Brain microvascular endothelial cell (primary cell): ENCODE data around the gene RASL11B.

Experiments
- DNase-seq: peaks from one replicate; pipeline ENCODE4 v3.0.0-alpha.2; 2020
- H3K27ac ChIP-seq: fragments of 250-450 bp; sonication (Bioruptor Pico); 2 replicates; pipeline ENCODE4 v1.5.1; 2020; ENCODE audit warnings: mild to moderate bottlenecking, moderate library complexity
- H3K27me3 ChIP-seq: fragments of 250-450 bp; sonication (Bioruptor Pico); replicated peaks from 2 replicates; pipeline ENCODE4 v1.5.1; 2020; ENCODE audit warnings: mild to moderate bottlenecking
- H3K36me3 ChIP-seq: fragments of 250-450 bp; sonication (Bioruptor Pico); replicated peaks from 2 replicates; pipeline ENCODE4 v1.5.1; 2020; ENCODE audit warnings: mild to moderate bottlenecking
- H3K4me3 ChIP-seq: 2 replicates; pipeline ENCODE4 v1.5.1; 2011; ENCODE audit warnings: low read depth, mild to moderate bottlenecking, control low read depth, low read length, moderate library complexity
- CTCF ChIP-seq: IDR thresholded peaks from 2 replicates; pipeline ENCODE4 v1.5.1; 2011; ENCODE audit warnings: low read depth, mild to moderate bottlenecking, moderate library complexity, low read length, control low read depth, inconsistent platforms; ENCODE audit errors: missing control alignments
- in situ Hi-C: cut with HindIII; loops from 2 replicates; pipeline ENCODE4 v1.10.0; 2017; ENCODE audit warnings: low sequenced_read_pairs, low pct_ligation_motif_present

RASL11B gene

GRCh38 chr4:52867163-52867562 lies 5.0 kb downstream of the RASL11B start:
- Histone ChIP-seq H3K36me3 (no peaks in the 10 kb centered on the region), H3K27me3 (peaks cover 5% of the 10 kb centered on the region), H3K27ac (no peak overlapping the region), H3K4me3 (no peak overlapping the region)
- in situ Hi-C loops = no loop called here
- no peak for TF ChIP-seq CTCF
- DNase-seq = no peak

GRCh38 chr4:52868133-52868532 lies 6.0 kb downstream of the RASL11B start:
- DNase-seq = no peak
- no peak for TF ChIP-seq CTCF
- Histone ChIP-seq H3K27ac (no peak overlapping the region), H3K36me3 (no peaks in the 10 kb centered on the region), H3K4me3 (no peak overlapping the region), H3K27me3 (no peaks in the 10 kb centered on the region)
- in situ Hi-C loops = no loop called here

GRCh38 chr4:52869196-52869595 lies 7.1 kb downstream of the RASL11B start:
- no peak overlapping the region for H3K4me3 ChIP-seq
- no peaks in the 10 kb centered on the region for H3K27me3 ChIP-seq
- TF ChIP-seq CTCF = no peak
- no peak for DNase-seq
- no peak overlapping the region for H3K27ac ChIP-seq
- H3K36me3 ChIP-seq = no peaks in the 10 kb centered on the region
- in situ Hi-C loops = no loop called here

- Histone ChIP-seq H3K27me3 (no peaks in the 10 kb centered on the region), H3K36me3 (no peaks in the 10 kb centered on the region), H3K4me3 (no peak overlapping the region), H3K27ac (no peak overlapping the region)
- TF ChIP-seq CTCF = no peak
- in situ Hi-C loops = no loop called here
- no peak for DNase-seq
These were observed 7.5 kb downstream of the RASL11B start for GRCh38 chr4:52869656-52870055.

- in situ Hi-C loops = no loop called here
These were observed 8.1 kb downstream of the RASL11B start for GRCh38 chr4:52870225-52870624.

More at GRCh38 chr4:52870225-52870624, 8.1 kb downstream of the RASL11B start:
- TF ChIP-seq CTCF = no peak
- H3K27me3 ChIP-seq = no peaks in the 10 kb centered on the region
- no peaks in the 10 kb centered on the region for H3K36me3 ChIP-seq
- DNase-seq = no peak
- H3K27ac ChIP-seq = no peak overlapping the region
- no peak overlapping the region for H3K4me3 ChIP-seq
